HG03342 (cell line): ENCODE results near the gene CHAF1B.

Source experiments
- ATAC-seq: cut with Tn5 transposase; IDR thresholded peaks from one replicate; pipeline ENCODE4 v1.9.1; 2021; ENCODE audit warnings: mild to moderate bottlenecking, moderate library complexity; ENCODE audit not compliant: unreplicated experiment

Gene CHAF1B

DNA sequence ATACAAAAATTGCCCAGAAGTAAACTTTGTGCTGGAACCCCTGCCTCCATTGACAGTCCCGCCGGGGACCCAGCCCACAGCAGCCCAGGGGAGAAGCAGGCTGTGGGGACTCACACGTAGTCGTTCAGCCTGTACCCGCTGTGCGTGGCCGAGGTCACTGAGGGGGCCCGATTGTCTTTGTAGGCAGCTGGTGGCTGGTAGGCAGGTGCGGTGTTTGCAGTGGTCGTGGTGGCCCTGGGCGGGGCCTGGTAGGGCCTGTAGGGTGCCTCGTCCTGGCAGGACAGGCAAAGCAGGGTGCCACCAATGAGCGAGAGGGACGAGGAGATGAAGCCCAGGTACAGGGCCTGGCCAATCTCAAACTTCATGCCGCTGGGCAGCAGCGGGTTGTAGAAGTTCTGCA lies 75.7 kb downstream of the CHAF1B start:
- ATAC-seq = no peak

DNA sequence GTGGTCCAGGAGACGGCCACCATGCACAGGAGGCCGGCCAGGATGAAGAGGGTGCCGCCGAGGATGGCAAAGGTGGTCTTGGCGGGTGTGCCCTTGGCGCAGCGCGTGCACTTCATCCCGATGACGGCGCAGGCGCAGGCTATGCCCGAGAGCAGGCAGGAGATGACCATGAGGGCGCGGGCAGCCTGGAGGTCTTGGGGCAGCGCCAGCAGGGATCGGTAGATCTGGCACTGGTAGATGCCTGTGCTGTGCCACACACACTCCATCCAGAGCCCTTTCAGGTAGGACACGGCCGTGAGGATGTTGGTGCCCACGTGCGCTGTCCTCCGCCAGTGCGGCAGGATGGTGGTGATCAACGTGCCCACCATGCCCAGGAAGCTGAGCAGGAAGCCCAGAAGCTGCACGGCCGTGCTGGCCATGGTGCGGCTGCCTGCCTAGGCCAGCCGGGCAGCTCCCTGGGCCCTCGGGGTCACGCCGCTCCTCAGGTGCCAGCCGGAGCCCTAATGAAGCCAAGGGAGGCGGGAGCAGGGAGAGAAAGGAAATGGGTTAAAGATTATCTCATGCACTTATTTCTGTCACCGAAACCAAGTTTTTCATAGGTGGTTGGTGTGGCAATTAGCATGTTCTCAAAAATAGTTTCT lies 76.2 kb downstream of the CHAF1B start:
- ATAC-seq = no peak

- ATAC-seq = no peak
These were observed 76.8 kb downstream of the CHAF1B start for GRCh38 chr21:36461918-36462486.

GRCh38 chr21:36463204-36463603 lies 78.0 kb downstream of the CHAF1B start:
- ATAC-seq = no peak

- ATAC-seq = no peak
These were observed 78.8 kb downstream of the CHAF1B start for GRCh38 chr21:36463991-36464390.

- ATAC-seq = no peak
These were observed 79.4 kb downstream of the CHAF1B start for GRCh38 chr21:36464590-36464989.

GRCh38 chr21:36465478-36465877 lies 80.3 kb downstream of the CHAF1B start:
- no peak for ATAC-seq

- no peak for ATAC-seq
These were observed 80.9 kb downstream of the CHAF1B start for GRCh38 chr21:36466061-36466511.
